Neural cell (in vitro differentiated cells): ENCODE results near the gene BCAS4.
"Not testable (repeated sequence)": the region's sequence is repeated elsewhere in the genome, so short reads cannot be mapped to it uniquely, and the experiment has no call there.

ENCODE experiments used
- CTCF ChIP-seq: fragments of 450-650 bp; IDR thresholded peaks from 2 replicates; pipeline ENCODE4 v1.5.1; 2014; ENCODE audit warnings: antibody characterized with exemption, mild to moderate bottlenecking, moderate library complexity; ENCODE audit not compliant: poor library complexity, severe bottlenecking
- EP300 ChIP-seq: fragments of 450-650 bp; conservative IDR thresholded peaks from 2 replicates; pipeline ENCODE4 v1.6.1; 2014; ENCODE audit warnings: antibody characterized with exemption, mild to moderate bottlenecking, moderate library complexity; ENCODE audit not compliant: poor library complexity, severe bottlenecking
- EZH2 ChIP-seq: fragments of 200-600, 300-800 bp; shearing (Covaris generic), sonication (generic); IDR thresholded peaks from 2 replicates; pipeline ENCODE4 v1.6.1; 2014; ENCODE audit warnings: antibody characterized with exemption, low read length, borderline replicate concordance, mild to moderate bottlenecking; ENCODE audit not compliant: insufficient read depth, poor library complexity, severe bottlenecking
- MXI1 ChIP-seq: fragments of 450-650 bp; conservative IDR thresholded peaks from 2 replicates; pipeline ENCODE4 v1.6.1; 2014; ENCODE audit warnings: antibody characterized with exemption, mild to moderate bottlenecking; ENCODE audit not compliant: poor library complexity, severe bottlenecking
- POLR2AphosphoS5 ChIP-seq: IDR thresholded peaks from 2 replicates; pipeline ENCODE4 v1.6.1; 2012
- REST ChIP-seq: IDR thresholded peaks from 2 replicates; pipeline ENCODE4 v1.6.1; 2012; ENCODE audit warnings: borderline replicate concordance
- SMC3 ChIP-seq: fragments of 450-650 bp; conservative IDR thresholded peaks from 2 replicates; pipeline ENCODE4 v1.6.1; 2014; ENCODE audit warnings: antibody characterized with exemption, mild to moderate bottlenecking, moderate library complexity; ENCODE audit not compliant: poor library complexity

- TF ChIP-seq CTCF, EZH2, POLR2AphosphoS5, SMC3, EP300, MXI1, REST: not testable (repeated sequence)
These were observed 23.3 kb upstream of the BCAS4 start for GRCh38 chr20:50771419-50772080.
